SK-N-SH treated with all-trans-retinoic acid at 6 μM for 48 hours (cell line): ENCODE measurements around the gene VEPH1.
A peak's percentile ranks its signal among the peaks of the same experiment; 100 is the strongest.

Source experiments
- ATAC-seq: fragments of 200-7000 bp; cut with Tn5 transposase; 3 replicates; pipeline ENCODE4 v1.9.1; 2020; ENCODE audit warnings: mild to moderate bottlenecking, moderate library complexity
- ARNTL ChIP-seq: fragments of 450-650 bp; formaldehyde crosslinking; IDR thresholded peaks from 2 replicates; pipeline ENCODE4 v1.5.0; 2020; ENCODE audit warnings: low read depth, mild to moderate bottlenecking, moderate library complexity, borderline replicate concordance
- CREB5 ChIP-seq: fragments of 250-450 bp; sonication (Bioruptor Pico); IDR thresholded peaks from 2 replicates; pipeline ENCODE4 v1.5.1; 2020; ENCODE audit warnings: low read depth, mild to moderate bottlenecking, moderate library complexity
- CSRNP3 ChIP-seq: fragments of 250-450 bp; sonication (Bioruptor Pico); IDR thresholded peaks from 2 replicates; pipeline ENCODE4 v1.5.1; 2021; ENCODE audit warnings: mild to moderate bottlenecking, moderate library complexity
- ESRRG ChIP-seq: fragments of 250-450 bp; sonication (Bioruptor Pico); IDR thresholded peaks from 2 replicates; pipeline ENCODE4 v1.6.1; 2021; ENCODE audit warnings: mild to moderate bottlenecking
- GLIS3 ChIP-seq: fragments of 250-450 bp; sonication (Bioruptor Pico); IDR thresholded peaks from 2 replicates; pipeline ENCODE4 v1.5.0; 2020; ENCODE audit warnings: mild to moderate bottlenecking, moderate library complexity
- ISL1 ChIP-seq: fragments of 250-450 bp; sonication (Bioruptor Pico); IDR thresholded peaks from 2 replicates; pipeline ENCODE4 v2.1.2; 2022; ENCODE audit warnings: mild to moderate bottlenecking, moderate library complexity
- OSR1 ChIP-seq: fragments of 250-450 bp; sonication (Bioruptor Pico); IDR thresholded peaks from 2 replicates; pipeline ENCODE4 v1.8.0; 2022; ENCODE audit warnings: moderate library complexity, mild to moderate bottlenecking, inconsistent platforms
- POU6F1 ChIP-seq: fragments of 250-450 bp; sonication (Bioruptor Pico); IDR thresholded peaks from 2 replicates; pipeline ENCODE4 v1.8.0; 2021; ENCODE audit warnings: low read depth, mild to moderate bottlenecking, moderate library complexity, borderline replicate concordance
- RARB ChIP-seq: fragments of 250-450 bp; sonication (Bioruptor Pico); IDR thresholded peaks from 2 replicates; pipeline ENCODE4 v1.8.0; 2021; ENCODE audit warnings: mild to moderate bottlenecking, moderate library complexity
- TCF4 ChIP-seq: fragments of 250-450 bp; sonication (Bioruptor Pico); IDR thresholded peaks from 2 replicates; pipeline ENCODE4 v1.8.0; 2021; ENCODE audit warnings: mild to moderate bottlenecking, moderate library complexity, borderline replicate concordance
- TOX ChIP-seq: fragments of 250-450 bp; sonication (Bioruptor Pico); IDR thresholded peaks from 2 replicates; pipeline ENCODE4 v1.8.0; 2021; ENCODE audit warnings: mild to moderate bottlenecking, moderate library complexity, borderline replicate concordance
- ZC3H10 ChIP-seq: fragments of 250-450 bp; sonication (Bioruptor Pico); IDR thresholded peaks from 2 replicates; pipeline ENCODE4 v1.5.1; 2021; ENCODE audit warnings: mild to moderate bottlenecking, moderate library complexity
- ZFP3 ChIP-seq: fragments of 250-450 bp; sonication (Bioruptor Pico); IDR thresholded peaks from 2 replicates; pipeline ENCODE4 v1.5.0; 2020; ENCODE audit warnings: mild to moderate bottlenecking, moderate library complexity
- ZFP30 ChIP-seq: fragments of 450-650 bp; formaldehyde crosslinking; IDR thresholded peaks from 2 replicates; pipeline ENCODE4 v1.5.0; 2022; ENCODE audit warnings: mild to moderate bottlenecking, moderate library complexity
- TF ChIP-seq, protein P1 (sequence below): fragments of 250-450 bp; sonication (Bioruptor Pico); IDR thresholded peaks from 2 replicates; pipeline ENCODE4 v1.5.0; 2020; ENCODE audit warnings: mild to moderate bottlenecking, moderate library complexity
- TF ChIP-seq, protein P2 (sequence below): fragments of 250-450 bp; sonication (Bioruptor Pico); IDR thresholded peaks from 2 replicates; pipeline ENCODE4 v1.8.0; 2020; ENCODE audit warnings: mild to moderate bottlenecking, moderate library complexity, borderline replicate concordance

VEPH1 gene

DNA sequence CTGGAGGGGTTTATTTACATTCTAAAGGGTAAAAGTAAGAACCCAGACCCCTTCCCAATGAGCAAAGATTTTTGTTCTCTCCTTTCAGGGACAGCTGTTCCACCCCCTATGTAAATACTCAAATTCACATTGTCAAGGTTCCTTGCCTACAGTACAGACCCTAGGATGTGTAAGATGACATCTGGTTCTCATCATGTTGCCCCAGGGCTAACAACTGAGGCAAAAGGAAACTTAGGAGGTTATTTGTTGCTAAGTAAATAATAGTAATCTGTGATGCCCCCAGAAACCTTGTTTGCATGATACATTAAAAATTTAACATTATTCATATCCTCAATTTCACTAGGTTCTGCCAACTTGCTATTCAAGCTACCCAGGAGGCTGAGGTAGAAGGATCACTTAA, 208.3 kb downstream of the VEPH1 start:
- TF ChIP-seq ISL1, result no peak
- no peak for TF ChIP-seq OSR1 (CRISPR knock-in tag)
- ATAC-seq, result no peak

DNA sequence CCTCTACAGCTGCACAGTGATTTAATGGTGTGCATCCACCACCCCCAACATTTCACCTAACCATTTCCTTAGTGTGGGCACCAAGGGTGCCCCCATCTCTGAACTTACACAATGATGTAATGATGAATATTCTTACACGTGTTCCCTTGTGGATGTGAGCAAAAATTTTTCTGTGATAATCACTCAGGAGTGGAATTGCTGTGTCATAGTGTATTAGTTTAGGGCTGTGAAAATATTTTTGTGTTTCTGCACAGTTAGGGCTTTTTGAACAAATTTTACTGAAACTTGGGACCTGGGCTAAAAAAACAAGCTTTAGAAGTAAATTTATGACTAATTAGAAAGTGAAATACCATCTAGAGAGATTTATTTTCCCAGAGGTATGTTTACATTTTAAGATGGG, 208.7 kb downstream of the VEPH1 start:
- ATAC-seq, result no peak
- TF ChIP-seq ZFP3, result no peak
- no peak for TF ChIP-seq ISL1
- TF ChIP-seq ZC3H10 (CRISPR knock-in tag), result no peak
- no peak for TF ChIP-seq ESRRG (CRISPR knock-in tag)
- TF ChIP-seq TCF4 (CRISPR knock-in tag), result no peak
- TF ChIP-seq POU6F1 (CRISPR knock-in tag), result no peak
- TF ChIP-seq, protein P1, sequence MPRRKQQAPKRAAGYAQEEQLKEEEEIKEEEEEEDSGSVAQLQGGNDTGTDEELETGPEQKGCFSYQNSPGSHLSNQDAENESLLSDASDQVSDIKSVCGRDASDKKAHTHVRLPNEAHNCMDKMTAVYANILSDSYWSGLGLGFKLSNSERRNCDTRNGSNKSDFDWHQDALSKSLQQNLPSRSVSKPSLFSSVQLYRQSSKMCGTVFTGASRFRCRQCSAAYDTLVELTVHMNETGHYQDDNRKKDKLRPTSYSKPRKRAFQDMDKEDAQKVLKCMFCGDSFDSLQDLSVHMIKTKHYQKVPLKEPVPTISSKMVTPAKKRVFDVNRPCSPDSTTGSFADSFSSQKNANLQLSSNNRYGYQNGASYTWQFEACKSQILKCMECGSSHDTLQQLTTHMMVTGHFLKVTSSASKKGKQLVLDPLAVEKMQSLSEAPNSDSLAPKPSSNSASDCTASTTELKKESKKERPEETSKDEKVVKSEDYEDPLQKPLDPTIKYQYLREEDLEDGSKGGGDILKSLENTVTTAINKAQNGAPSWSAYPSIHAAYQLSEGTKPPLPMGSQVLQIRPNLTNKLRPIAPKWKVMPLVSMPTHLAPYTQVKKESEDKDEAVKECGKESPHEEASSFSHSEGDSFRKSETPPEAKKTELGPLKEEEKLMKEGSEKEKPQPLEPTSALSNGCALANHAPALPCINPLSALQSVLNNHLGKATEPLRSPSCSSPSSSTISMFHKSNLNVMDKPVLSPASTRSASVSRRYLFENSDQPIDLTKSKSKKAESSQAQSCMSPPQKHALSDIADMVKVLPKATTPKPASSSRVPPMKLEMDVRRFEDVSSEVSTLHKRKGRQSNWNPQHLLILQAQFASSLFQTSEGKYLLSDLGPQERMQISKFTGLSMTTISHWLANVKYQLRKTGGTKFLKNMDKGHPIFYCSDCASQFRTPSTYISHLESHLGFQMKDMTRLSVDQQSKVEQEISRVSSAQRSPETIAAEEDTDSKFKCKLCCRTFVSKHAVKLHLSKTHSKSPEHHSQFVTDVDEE, result no peak
- no peak for TF ChIP-seq RARB
- TF ChIP-seq, all 23 proteins: peak for 0

GRCh38 chr3:157290766-157291165, 212.4 kb downstream of the VEPH1 start:
- TF ChIP-seq OSR1 (CRISPR knock-in tag) (no peak), ISL1 (peak; percentile 98), CREB5 (CRISPR knock-in tag) (peak; percentile 92), GLIS3 (CRISPR knock-in tag) (peak; percentile 75; the same call in 1 of the 2 replicates), CSRNP3 (CRISPR knock-in tag) (peak; percentile 19; the same call in 1 of the 2 replicates), ZFP30 (CRISPR knock-in tag) (no peak), TOX (CRISPR knock-in tag) (peak; percentile 61; the same call in 1 of the 2 replicates), ARNTL (no peak)
- TF ChIP-seq, protein P1, result peak; percentile 49; the same call in 1 of the 2 replicates
- TF ChIP-seq, protein P2, sequence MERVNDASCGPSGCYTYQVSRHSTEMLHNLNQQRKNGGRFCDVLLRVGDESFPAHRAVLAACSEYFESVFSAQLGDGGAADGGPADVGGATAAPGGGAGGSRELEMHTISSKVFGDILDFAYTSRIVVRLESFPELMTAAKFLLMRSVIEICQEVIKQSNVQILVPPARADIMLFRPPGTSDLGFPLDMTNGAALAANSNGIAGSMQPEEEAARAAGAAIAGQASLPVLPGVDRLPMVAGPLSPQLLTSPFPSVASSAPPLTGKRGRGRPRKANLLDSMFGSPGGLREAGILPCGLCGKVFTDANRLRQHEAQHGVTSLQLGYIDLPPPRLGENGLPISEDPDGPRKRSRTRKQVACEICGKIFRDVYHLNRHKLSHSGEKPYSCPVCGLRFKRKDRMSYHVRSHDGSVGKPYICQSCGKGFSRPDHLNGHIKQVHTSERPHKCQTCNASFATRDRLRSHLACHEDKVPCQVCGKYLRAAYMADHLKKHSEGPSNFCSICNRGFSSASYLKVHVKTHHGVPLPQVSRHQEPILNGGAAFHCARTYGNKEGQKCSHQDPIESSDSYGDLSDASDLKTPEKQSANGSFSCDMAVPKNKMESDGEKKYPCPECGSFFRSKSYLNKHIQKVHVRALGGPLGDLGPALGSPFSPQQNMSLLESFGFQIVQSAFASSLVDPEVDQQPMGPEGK (CRISPR knock-in tag), result peak; percentile 81
- ATAC-seq, result peak; percentile 85

DNA sequence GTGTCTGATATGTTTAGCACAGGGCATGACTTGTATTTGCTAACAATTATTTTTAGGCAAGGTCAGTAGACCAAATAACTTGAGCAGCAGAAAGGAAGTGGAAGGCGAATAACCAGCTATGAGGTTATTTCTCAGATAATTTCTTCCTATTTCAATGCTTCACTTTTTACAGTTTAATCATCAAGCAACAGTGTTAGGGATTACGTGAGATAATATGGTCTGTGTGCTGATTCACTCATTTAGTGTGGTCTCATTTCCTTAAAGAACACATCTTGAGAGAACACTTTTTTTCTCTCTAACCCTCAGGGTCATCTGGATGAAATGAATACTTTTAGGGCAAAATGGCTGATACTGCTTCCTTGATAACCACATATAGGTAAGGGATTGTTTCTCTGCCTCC, 217.2 kb downstream of the VEPH1 start:
- TF ChIP-seq ZC3H10 (CRISPR knock-in tag), result no peak
- ATAC-seq, result no peak
